AG04450 (cell line): ENCODE data around the gene CFTR. TPM values are rescaled to one million over a fixed set of nuclear protein-coding genes. Genes with fewer than 3 reads are reported as not detected.

ENCODE experiments used
- CTCF ChIA-PET: fragments of 300-600, 350-600 bp; formaldehyde crosslinking; extraction: SDS; loops from one replicate; lab custom pipeline; 2022; ENCODE audit warnings: antibody characterized with exemption, inconsistent platforms; lab: Charles Lee
- POLR2A ChIA-PET: fragments of 350-600 bp; formaldehyde crosslinking; extraction: SDS; loops from one replicate; lab custom pipeline; 2021; ENCODE audit warnings: antibody characterized with exemption, inconsistent platforms; lab: Yijun Ruan, JAX
- DNase-seq: peaks from one replicate; pipeline ENCODE4 v3.0.0-alpha.2; 2011; ENCODE audit warnings: low read depth, low spot score
- H3K27ac ChIP-seq: one replicate; pipeline ENCODE4 v1.5.1; 2012; ENCODE audit warnings: low read depth, low read length, control low read depth
- H3K27me3 ChIP-seq: one replicate; pipeline ENCODE4 v1.6.0; 2012; ENCODE audit warnings: low read length; ENCODE audit not compliant: control insufficient read depth, insufficient read depth
- H3K4me3 ChIP-seq: 2 replicates; pipeline ENCODE4 v1.5.1; 2011; ENCODE audit warnings: mild to moderate bottlenecking, low read depth, low read length, control low read depth
- H3K9me3 ChIP-seq: 2 replicates; pipeline ENCODE4 v1.5.1; 2012; ENCODE audit warnings: low read length; ENCODE audit not compliant: control insufficient read depth, insufficient read depth
- polyA plus RNA-seq: library from polyadenylated mRNA; depleted of rRNA; stranded (reverse); fragments of >200 nt; gene quantifications from 2 replicates; pipeline ENCODE4 v1.2.3, GENCODE V29; 2011; rRNA removed
- small RNA-seq: library from RNA; depleted of rRNA; stranded (forward); fragments of <200 nt; gene quantifications from one replicate; pipeline ENCODE3, GENCODE V24; 2012; ENCODE audit warnings: low read depth; ENCODE audit not compliant: insufficient read length
- TF ChIP-seq, protein P1 (sequence below): IDR thresholded peaks from 2 replicates; pipeline ENCODE4 v1.5.1; 2011; ENCODE audit warnings: low read depth, low read length, control low read depth, inconsistent platforms

CFTR gene
- polyA plus RNA-seq, 1 experiment = 0.37 TPM

DNA sequence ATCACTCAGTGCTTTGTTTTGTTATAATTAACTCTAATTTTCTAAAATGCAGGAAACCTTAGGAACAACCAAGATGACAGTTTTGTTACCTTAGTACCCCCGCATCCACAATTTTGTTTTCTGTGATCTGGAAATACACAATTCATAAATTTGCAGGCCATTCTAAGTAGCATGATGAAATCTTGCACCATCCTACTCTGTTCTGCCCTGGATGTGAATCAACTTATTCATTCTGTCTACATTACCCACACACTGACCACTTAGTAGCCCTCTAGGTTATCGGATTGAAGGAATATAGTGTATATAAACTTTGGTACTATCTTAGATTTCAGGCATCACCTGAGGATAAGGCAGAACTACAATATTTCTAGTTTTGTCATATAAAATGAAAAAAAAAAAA lies 237.5 kb downstream of the CFTR start:
- no peaks in the 10 kb centered on the region for H3K9me3 ChIP-seq
- ChIA-PET CTCF (interaction anchor here (0.7 to 6.0 kb wide), 5 partner anchors 258 to 353 kb away, joined by 3 to 192 read pairs (median 8); no protein-coding TSS in a partner anchor), POLR2A (interaction anchor here (0.7 kb wide), 1 partner anchor 130 kb away, joined by 5 read pairs; no protein-coding TSS in a partner anchor)
- no peak overlapping the region for H3K4me3 ChIP-seq
- no peak overlapping the region for H3K27ac ChIP-seq
- H3K27me3 ChIP-seq = no peaks in the 10 kb centered on the region
- no peak for DNase-seq
- TF ChIP-seq, protein P1, sequence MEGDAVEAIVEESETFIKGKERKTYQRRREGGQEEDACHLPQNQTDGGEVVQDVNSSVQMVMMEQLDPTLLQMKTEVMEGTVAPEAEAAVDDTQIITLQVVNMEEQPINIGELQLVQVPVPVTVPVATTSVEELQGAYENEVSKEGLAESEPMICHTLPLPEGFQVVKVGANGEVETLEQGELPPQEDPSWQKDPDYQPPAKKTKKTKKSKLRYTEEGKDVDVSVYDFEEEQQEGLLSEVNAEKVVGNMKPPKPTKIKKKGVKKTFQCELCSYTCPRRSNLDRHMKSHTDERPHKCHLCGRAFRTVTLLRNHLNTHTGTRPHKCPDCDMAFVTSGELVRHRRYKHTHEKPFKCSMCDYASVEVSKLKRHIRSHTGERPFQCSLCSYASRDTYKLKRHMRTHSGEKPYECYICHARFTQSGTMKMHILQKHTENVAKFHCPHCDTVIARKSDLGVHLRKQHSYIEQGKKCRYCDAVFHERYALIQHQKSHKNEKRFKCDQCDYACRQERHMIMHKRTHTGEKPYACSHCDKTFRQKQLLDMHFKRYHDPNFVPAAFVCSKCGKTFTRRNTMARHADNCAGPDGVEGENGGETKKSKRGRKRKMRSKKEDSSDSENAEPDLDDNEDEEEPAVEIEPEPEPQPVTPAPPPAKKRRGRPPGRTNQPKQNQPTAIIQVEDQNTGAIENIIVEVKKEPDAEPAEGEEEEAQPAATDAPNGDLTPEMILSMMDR = no peak

Small RNA genes within 50 kb of the gene (small RNA-seq; reads per million reads assigned to genes)
- gene AC000111.1 (not detected), gene AC000111.2 (not detected)

Other genes starting within 250 kb of the CFTR start
- gene WNT2, start 157.0 kb upstream of the CFTR start, polyA plus RNA-seq = 24.4 and 27.0 TPM in 2 replicates
- gene ASZ1, start 52.5 kb upstream of the CFTR start, polyA plus RNA-seq = 0.05 TPM in 1 of 2 replicates, not detected in the other